ENCODE data around the gene PARPBP.

Gene PARPBP

GRCh38 chr12:102163383-102163782, 43.4 kb downstream of the PARPBP start:
- Histone ChIP-seq H3K27me3 (ENCODE audit: insufficient read depth, low read length, poor library complexity, severe bottlenecking) (no peaks in the 10 kb centered on the region), H3K4me2 (ENCODE audit: low read depth, low read length, poor library complexity, severe bottlenecking) (no peak overlapping the region), H3K36me3 (ENCODE audit: insufficient read depth, low read length) (peaks cover 10% of the 10 kb centered on the region; the same call in 1 of the 2 replicates), H3F3A (ENCODE audit: low read depth) (no peaks in the 10 kb centered on the region), H3K4me3 (ENCODE audit: low read length, poor library complexity, severe bottlenecking) (no peak overlapping the region), H3K9me3 (ENCODE audit: insufficient read depth, low read depth, low read length) (no peaks in the 10 kb centered on the region), H2AFZ (ENCODE audit: low read length) (no peak overlapping the region), H3K9me2 (replicated peaks; ENCODE audit: low read depth, low read length) (no peaks in the 10 kb centered on the region), H3K9ac (ENCODE audit: low read depth, low read length, poor library complexity, severe bottlenecking) (no peak overlapping the region), H4K20me1 (ENCODE audit: insufficient read depth, low read length, poor library complexity, severe bottlenecking) (no peaks in the 10 kb centered on the region), H3K4me1 (ENCODE audit: insufficient read depth, low read length, poor library complexity, severe bottlenecking) (no peaks in the 10 kb centered on the region), H3K79me2 (ENCODE audit: insufficient read depth, low read length) (no peaks in the 10 kb centered on the region)
- TF ChIP-seq CTCF (conservative IDR thresholded peaks at IDR 0.05; ENCODE audit: low read length), result no peak
- TF ChIP-seq EZH2phosphoT487 (IDR thresholded peaks at IDR 0.05; ENCODE audit: borderline replicate concordance), result no peak

GRCh38 chr12:102167821-102168604, 48.0 kb downstream of the PARPBP start:
- Histone ChIP-seq H3K9me2 (replicated peaks; ENCODE audit: low read depth, low read length) (no peaks in the 10 kb centered on the region), H2AFZ (ENCODE audit: low read length) (no peak overlapping the region), H3K36me3 (ENCODE audit: insufficient read depth, low read length) (peaks cover 33% of the 10 kb centered on the region), H3K27me3 (ENCODE audit: insufficient read depth, low read length, poor library complexity, severe bottlenecking) (no peaks in the 10 kb centered on the region), H3K4me1 (ENCODE audit: insufficient read depth, low read length, poor library complexity, severe bottlenecking) (no peaks in the 10 kb centered on the region), H3K79me2 (ENCODE audit: insufficient read depth, low read length) (no peaks in the 10 kb centered on the region), H3K4me3 (ENCODE audit: low read length, poor library complexity, severe bottlenecking) (no peak overlapping the region), H4K20me1 (ENCODE audit: insufficient read depth, low read length, poor library complexity, severe bottlenecking) (no peaks in the 10 kb centered on the region), H3K9me3 (ENCODE audit: insufficient read depth, low read depth, low read length) (no peaks in the 10 kb centered on the region), H3F3A (ENCODE audit: low read depth) (no peaks in the 10 kb centered on the region), H3K4me2 (ENCODE audit: low read depth, low read length, poor library complexity, severe bottlenecking) (no peak overlapping the region), H3K9ac (ENCODE audit: low read depth, low read length, poor library complexity, severe bottlenecking) (no peak overlapping the region)
- TF ChIP-seq CTCF (conservative IDR thresholded peaks at IDR 0.05; ENCODE audit: low read length) (no peak), EZH2phosphoT487 (IDR thresholded peaks at IDR 0.05; ENCODE audit: borderline replicate concordance) (no peak)

GRCh38 chr12:102169922-102170621, 50.1 kb downstream of the PARPBP start:
- Histone ChIP-seq H3K27me3 (ENCODE audit: insufficient read depth, low read length, poor library complexity, severe bottlenecking) (no peaks in the 10 kb centered on the region), H3K79me2 (ENCODE audit: insufficient read depth, low read length) (no peaks in the 10 kb centered on the region), H3K9ac (ENCODE audit: low read depth, low read length, poor library complexity, severe bottlenecking) (no peak overlapping the region), H3K9me3 (ENCODE audit: insufficient read depth, low read depth, low read length) (no peaks in the 10 kb centered on the region), H3K4me2 (ENCODE audit: low read depth, low read length, poor library complexity, severe bottlenecking) (no peak overlapping the region), H3K4me3 (ENCODE audit: low read length, poor library complexity, severe bottlenecking) (no peak overlapping the region), H3F3A (ENCODE audit: low read depth) (no peaks in the 10 kb centered on the region), H3K4me1 (ENCODE audit: insufficient read depth, low read length, poor library complexity, severe bottlenecking) (no peaks in the 10 kb centered on the region), H4K20me1 (ENCODE audit: insufficient read depth, low read length, poor library complexity, severe bottlenecking) (no peaks in the 10 kb centered on the region), H3K36me3 (ENCODE audit: insufficient read depth, low read length) (peaks cover 41% of the 10 kb centered on the region), H2AFZ (ENCODE audit: low read length) (no peak overlapping the region), H3K9me2 (replicated peaks; ENCODE audit: low read depth, low read length) (no peaks in the 10 kb centered on the region)
- no peak for TF ChIP-seq EZH2phosphoT487 (IDR thresholded peaks at IDR 0.05; ENCODE audit: borderline replicate concordance)
- TF ChIP-seq CTCF (conservative IDR thresholded peaks at IDR 0.05; ENCODE audit: low read length), result peak; percentile 85

Data from Loucy (cell line).